HEK293T (cell line): ENCODE results near the gene TMTC2.

Experiments
- CTCF ChIA-PET: fragments of 350-600 bp; formaldehyde crosslinking; extraction: SDS; loops from one replicate; lab custom pipeline; 2021; ENCODE audit warnings: antibody characterized with exemption, inconsistent platforms; lab: Yijun Ruan, JAX
- POLR2A ChIA-PET: fragments of 350-600 bp; formaldehyde crosslinking; extraction: SDS; loops from one replicate; lab custom pipeline; 2020; ENCODE audit warnings: antibody characterized with exemption, inconsistent platforms; lab: Yijun Ruan, JAX
- DNase-seq: peaks from one replicate; pipeline ENCODE4 v3.0.0; 2012; ENCODE audit warnings: mixed read lengths; ENCODE audit errors: extremely low spot score
- ARNT ChIP-seq: fragments of 450-650 bp; IDR thresholded peaks from 2 replicates; pipeline ENCODE4 v1.6.1; 2017; ENCODE audit warnings: mild to moderate bottlenecking
- BHLHE40 ChIP-seq: fragments of 450-650 bp; IDR thresholded peaks from 2 replicates; pipeline ENCODE4 v1.6.1; 2016; ENCODE audit warnings: mild to moderate bottlenecking, moderate library complexity, borderline replicate concordance
- CTBP1 ChIP-seq: fragments of 450-650 bp; IDR thresholded peaks from 2 replicates; pipeline ENCODE4 v1.6.1; 2016; ENCODE audit warnings: borderline replicate concordance
- ELF4 ChIP-seq: fragments of 450-650 bp; IDR thresholded peaks from 2 replicates; pipeline ENCODE4 v1.6.1; 2017; ENCODE audit warnings: antibody characterized with exemption
- FOXA1 ChIP-seq: fragments of 450-650 bp; IDR thresholded peaks from 2 replicates; pipeline ENCODE4 v1.6.1; 2016; ENCODE audit warnings: mild to moderate bottlenecking
- FOXK2 ChIP-seq: fragments of 450-650 bp; IDR thresholded peaks from 2 replicates; pipeline ENCODE4 v1.6.1; 2016; ENCODE audit warnings: mild to moderate bottlenecking
- FOXM1 ChIP-seq: fragments of 450-650 bp; IDR thresholded peaks from 2 replicates; pipeline ENCODE4 v1.6.1; 2017; ENCODE audit warnings: mild to moderate bottlenecking, borderline replicate concordance
- HDGF ChIP-seq: fragments of 450-650 bp; IDR thresholded peaks from 2 replicates; pipeline ENCODE4 v1.6.1; 2017; ENCODE audit warnings: antibody characterized with exemption, borderline replicate concordance
- L3MBTL2 ChIP-seq: fragments of 450-650 bp; conservative IDR thresholded peaks from 2 replicates; pipeline ENCODE4 v1.6.1; 2016; ENCODE audit warnings: mild to moderate bottlenecking
- LEF1 ChIP-seq: fragments of 450-650 bp; IDR thresholded peaks from 2 replicates; pipeline ENCODE4 v1.6.1; 2017; ENCODE audit warnings: mild to moderate bottlenecking, borderline replicate concordance
- NFRKB ChIP-seq: fragments of 450-650 bp; IDR thresholded peaks from 2 replicates; pipeline ENCODE4 v1.6.1; 2016; ENCODE audit warnings: mild to moderate bottlenecking, moderate library complexity
- PKNOX1 ChIP-seq: fragments of 450-650 bp; IDR thresholded peaks from 2 replicates; pipeline ENCODE4 v1.6.1; 2016
- SP1 ChIP-seq: fragments of 450-650 bp; IDR thresholded peaks from 2 replicates; pipeline ENCODE4 v1.6.1; 2017
- SUZ12 ChIP-seq: fragments of 450-650 bp; IDR thresholded peaks from 2 replicates; pipeline ENCODE4 v1.6.1; 2016; ENCODE audit warnings: mild to moderate bottlenecking
- TARDBP ChIP-seq: fragments of 450-650 bp; IDR thresholded peaks from 2 replicates; pipeline ENCODE4 v1.6.1; 2016
- ZNF384 ChIP-seq: fragments of 450-650 bp; IDR thresholded peaks from 2 replicates; pipeline ENCODE4 v1.6.1; 2016

Gene TMTC2

GRCh38 chr12:82708061-82708879 lies 21.6 kb downstream of the TMTC2 start:
- TF ChIP-seq L3MBTL2 (no peak), BHLHE40 (no peak)
- DNase-seq, result no peak
- ChIA-PET CTCF (interaction anchor here (0.6 kb wide), 1 partner anchor 27 kb away, joined by 3 read pairs; no protein-coding TSS in a partner anchor), POLR2A (no interaction called here)

- ChIA-PET CTCF (no interaction called here), POLR2A (no interaction called here)
- TF ChIP-seq HDGF (no peak), PKNOX1 (no peak), L3MBTL2 (no peak), TARDBP (no peak), CTBP1 (no peak), FOXA1 (no peak), FOXM1 (no peak), ELF4 (no peak), NFRKB (no peak), FOXK2 (no peak), SUZ12 (no peak), LEF1 (no peak), SP1 (no peak)
- DNase-seq, result no peak
Measured at GRCh38 chr12:82709794-82710355, 23.2 kb downstream of the TMTC2 start.

GRCh38 chr12:82710741-82711140 lies 24.0 kb downstream of the TMTC2 start:
- CTCF ChIA-PET, result interaction anchor here (0.7 kb wide), 1 partner anchor 1570 kb away, joined by 3 read pairs; no protein-coding TSS in a partner anchor
- POLR2A ChIA-PET, result no interaction called here
- no peak for DNase-seq
- TF ChIP-seq TARDBP, result no peak
- TF ChIP-seq ELF4, result no peak

- ChIA-PET CTCF (no interaction called here), POLR2A (no interaction called here)
- no peak for DNase-seq
- TF ChIP-seq FOXK2, result no peak
- TF ChIP-seq BHLHE40, result no peak
- no peak for TF ChIP-seq FOXA1
- TF ChIP-seq NFRKB, result no peak
- no peak for TF ChIP-seq SP1
- TF ChIP-seq SUZ12, result no peak
- TF ChIP-seq ZNF384, result no peak
- no peak for TF ChIP-seq TARDBP
- TF ChIP-seq L3MBTL2, result no peak
- TF ChIP-seq CTBP1, result no peak
- TF ChIP-seq ELF4, result no peak
- TF ChIP-seq HDGF, result no peak
Measured at GRCh38 chr12:82714427-82714826, 27.7 kb downstream of the TMTC2 start.

- TF ChIP-seq HDGF, result no peak
- no peak for TF ChIP-seq ELF4
- TF ChIP-seq ARNT, result no peak
- no peak for TF ChIP-seq BHLHE40
- TF ChIP-seq FOXM1, result no peak
- TF ChIP-seq NFRKB, result no peak
- no peak for TF ChIP-seq FOXK2
- TF ChIP-seq TARDBP, result no peak
- no peak for TF ChIP-seq CTBP1
- no peak for TF ChIP-seq SUZ12
- TF ChIP-seq PKNOX1, result no peak
- no peak for TF ChIP-seq L3MBTL2
- TF ChIP-seq FOXA1, result no peak
- no peak for TF ChIP-seq LEF1
- TF ChIP-seq ZNF384, result no peak
- no peak for TF ChIP-seq SP1
- DNase-seq, result no peak
- ChIA-PET POLR2A (no interaction called here), CTCF (no interaction called here)
Measured at GRCh38 chr12:82721726-82722125, 35.0 kb downstream of the TMTC2 start.

GRCh38 chr12:82723093-82723492 lies 36.4 kb downstream of the TMTC2 start:
- CTCF ChIA-PET, result no interaction called here
- DNase-seq, result no peak
- POLR2A ChIA-PET, result no interaction called here
- TF ChIP-seq PKNOX1 (no peak), ARNT (no peak), FOXK2 (no peak), CTBP1 (no peak), FOXA1 (no peak), LEF1 (no peak), SP1 (no peak), HDGF (no peak), FOXM1 (no peak), BHLHE40 (no peak), TARDBP (no peak), L3MBTL2 (no peak), ELF4 (no peak), ZNF384 (no peak)
